ENCODE results near the gene TMEM9B. TPM values are rescaled to one million over a fixed set of nuclear protein-coding genes. Genes with fewer than 3 reads are reported as not detected.

TMEM9B gene
- polyA plus RNA-seq, 1 donor from 2014 or later, result 63.1 TPM

GRCh38 chr11:8928981-8929615 is 35.1 kb downstream of the TMEM9B start:
- H3K79me2 ChIP-seq (replicated peaks; ENCODE audit: insufficient read depth, low read length), result no peaks in the 10 kb centered on the region
- H3K27me3 ChIP-seq (ENCODE audit: insufficient read depth, low read depth, low read length), result no peaks in the 10 kb centered on the region
- TF ChIP-seq EZH2 (IDR thresholded peaks at IDR 0.05; ENCODE audit: borderline replicate concordance, insufficient read depth, low read length, poor library complexity, severe bottlenecking), result no peak
- TF ChIP-seq MXI1 (conservative IDR thresholded peaks at IDR 0.05; ENCODE audit: poor library complexity, severe bottlenecking), result no peak
- TF ChIP-seq CTCF (IDR thresholded peaks at IDR 0.05; ENCODE audit: poor library complexity, severe bottlenecking), result no peak
- no peak for TF ChIP-seq RAD21 (conservative IDR thresholded peaks at IDR 0.05)
- no peak for TF ChIP-seq EP300 (conservative IDR thresholded peaks at IDR 0.05; ENCODE audit: poor library complexity, severe bottlenecking)
- no peak for TF ChIP-seq REST (IDR thresholded peaks at IDR 0.05; ENCODE audit: borderline replicate concordance)
- no peak for TF ChIP-seq TAF1 (IDR thresholded peaks at IDR 0.05; ENCODE audit: low read depth)
- TF ChIP-seq POLR2AphosphoS5 (IDR thresholded peaks at IDR 0.05), result no peak
- TF ChIP-seq SMC3 (conservative IDR thresholded peaks at IDR 0.05; ENCODE audit: poor library complexity), result no peak
- H4K20me1 ChIP-seq (ENCODE audit: insufficient read depth), result no peaks in the 10 kb centered on the region
- H3K9me3 ChIP-seq (ENCODE audit: low read length), result no peaks in the 10 kb centered on the region
- no peak overlapping the region for H2AFZ ChIP-seq (ENCODE audit: low read depth, low read length)
- no peaks in the 10 kb centered on the region for H3F3A ChIP-seq (ENCODE audit: insufficient read depth, low read length, poor library complexity, severe bottlenecking)
- H3K9ac ChIP-seq (ENCODE audit: low read length), result no peak overlapping the region
- H3K9me2 ChIP-seq (ENCODE audit: insufficient read depth, low read length), result no peaks in the 10 kb centered on the region
- no peak overlapping the region for H3K4me2 ChIP-seq (ENCODE audit: low read length)
- no peak overlapping the region for H3K4me3 ChIP-seq (ENCODE audit: low read length)
- H3K36me3 ChIP-seq (ENCODE audit: insufficient read depth, low read length), result peaks cover 4% of the 10 kb centered on the region
- H3K27ac ChIP-seq (ENCODE audit: low read length), result no peak overlapping the region

- H3K4me3 ChIP-seq (ENCODE audit: low read length), result no peak overlapping the region
- no peaks in the 10 kb centered on the region for H3F3A ChIP-seq (ENCODE audit: insufficient read depth, low read length, poor library complexity, severe bottlenecking)
- no peaks in the 10 kb centered on the region for H3K9me3 ChIP-seq (ENCODE audit: low read length)
- TF ChIP-seq REST (IDR thresholded peaks at IDR 0.05; ENCODE audit: borderline replicate concordance) (no peak), POLR2AphosphoS5 (IDR thresholded peaks at IDR 0.05) (no peak), TAF1 (IDR thresholded peaks at IDR 0.05; ENCODE audit: low read depth) (no peak), MXI1 (conservative IDR thresholded peaks at IDR 0.05; ENCODE audit: poor library complexity, severe bottlenecking) (no peak), EP300 (conservative IDR thresholded peaks at IDR 0.05; ENCODE audit: poor library complexity, severe bottlenecking) (no peak), CTCF (IDR thresholded peaks at IDR 0.05; ENCODE audit: poor library complexity, severe bottlenecking) (no peak), EZH2 (IDR thresholded peaks at IDR 0.05; ENCODE audit: borderline replicate concordance, insufficient read depth, low read length, poor library complexity, severe bottlenecking) (no peak), SMC3 (conservative IDR thresholded peaks at IDR 0.05; ENCODE audit: poor library complexity) (no peak), RAD21 (conservative IDR thresholded peaks at IDR 0.05) (no peak)
- no peaks in the 10 kb centered on the region for H4K20me1 ChIP-seq (ENCODE audit: insufficient read depth)
- no peaks in the 10 kb centered on the region for H3K9me2 ChIP-seq (ENCODE audit: insufficient read depth, low read length)
- no peaks in the 10 kb centered on the region for H3K27me3 ChIP-seq (ENCODE audit: insufficient read depth, low read depth, low read length)
- no peak overlapping the region for H3K4me2 ChIP-seq (ENCODE audit: low read length)
- H3K36me3 ChIP-seq (ENCODE audit: insufficient read depth, low read length), result peaks cover 4% of the 10 kb centered on the region
- H2AFZ ChIP-seq (ENCODE audit: low read depth, low read length), result no peak overlapping the region
- H3K27ac ChIP-seq (ENCODE audit: low read length), result no peak overlapping the region
- H3K9ac ChIP-seq (ENCODE audit: low read length), result no peak overlapping the region
- H3K79me2 ChIP-seq (replicated peaks; ENCODE audit: insufficient read depth, low read length), result no peaks in the 10 kb centered on the region
Measured at GRCh38 chr11:8928205-8928604, 36.0 kb downstream of the TMEM9B start.
